ENCODE measurements around the gene HDAC9. TPM values are rescaled to one million over a fixed set of nuclear protein-coding genes. Genes with fewer than 3 reads are reported as not detected.
A peak's percentile ranks its signal among the peaks of the same experiment; 100 is the strongest.
"Not testable (repeated sequence)": the region's sequence is repeated elsewhere in the genome, so short reads cannot be mapped to it uniquely, and the experiment has no call there.

The HDAC9 gene
- total RNA-seq, 4 donors from 2014 or later = 10.3 to 48.4 (median 12.2) TPM

GRCh38 chr7:18974803-18975202, 479.3 kb downstream of the HDAC9 start:
- Histone ChIP-seq H3K27ac (no peak overlapping the region), H3K4me1 (peaks cover 0 to 32% (median 0%) of the 10 kb centered on the region in 4 donors), H3K27me3 (peaks cover 0 to 2% of the 10 kb centered on the region in 2 donors), H3K36me3 (no peaks in the 10 kb centered on the region), H3K9me3 (no peaks in the 10 kb centered on the region), H3K4me3 (no peak overlapping the region)
- DNase-seq (ENCODE audit: low spot score in 2 of 2) = no peak
- TF ChIP-seq CTCF (IDR thresholded peaks at IDR 0.05) (no peak), EP300 (IDR thresholded peaks at IDR 0.05) (no peak), POLR2A (IDR thresholded peaks at IDR 0.05) (no peak)
- 76 to 85% methylated on average over 1 of the region's 1 CpG for WGBS, 2 donors

- H3K4me1 ChIP-seq = peaks cover 0 to 32% (median 0%) of the 10 kb centered on the region in 4 donors
- H3K27me3 ChIP-seq = peaks cover 0 to 2% of the 10 kb centered on the region in 2 donors
- WGBS, 2 donors = 55 to 59% methylated on average over 3 of the region's 3 CpGs
- no peak overlapping the region for H3K4me3 ChIP-seq
- H3K36me3 ChIP-seq = no peaks in the 10 kb centered on the region
- TF ChIP-seq POLR2A (IDR thresholded peaks at IDR 0.05) = no peak
- TF ChIP-seq CTCF (IDR thresholded peaks at IDR 0.05) = no peak
- no peak for TF ChIP-seq EP300 (IDR thresholded peaks at IDR 0.05)
- H3K9me3 ChIP-seq = no peaks in the 10 kb centered on the region
- peak overlapping the region in 1 of 4 donors; percentile 4 for H3K27ac ChIP-seq
- no peak for DNase-seq (ENCODE audit: low spot score in 2 of 2)
These were observed 479.7 kb downstream of the HDAC9 start for GRCh38 chr7:18975276-18975675.

- Histone ChIP-seq H3K27me3 (peaks cover 0 to 2% of the 10 kb centered on the region in 2 donors), H3K27ac (peak overlapping the region in 1 of 4 donors; percentile 4), H3K4me1 (peaks cover 0 to 32% (median 0%) of the 10 kb centered on the region in 4 donors), H3K9me3 (no peaks in the 10 kb centered on the region), H3K4me3 (no peak overlapping the region), H3K36me3 (no peaks in the 10 kb centered on the region)
- WGBS, 2 donors = 83 to 88% methylated on average over 9 of the region's 9 CpGs
- no peak for DNase-seq (ENCODE audit: low spot score in 2 of 2)
- TF ChIP-seq POLR2A (IDR thresholded peaks at IDR 0.05) (no peak), EP300 (IDR thresholded peaks at IDR 0.05) (no peak), CTCF (IDR thresholded peaks at IDR 0.05) (no peak)
These were observed 480.2 kb downstream of the HDAC9 start for GRCh38 chr7:18975689-18976280.

- no peaks in the 10 kb centered on the region for H3K36me3 ChIP-seq
- 49 to 54% methylated on average over 6 of the region's 6 CpGs for WGBS, 2 donors
- no peak for DNase-seq (ENCODE audit: low spot score in 2 of 2)
- TF ChIP-seq EP300 (IDR thresholded peaks at IDR 0.05) = no peak
- TF ChIP-seq POLR2A (IDR thresholded peaks at IDR 0.05) = no peak
- TF ChIP-seq CTCF (IDR thresholded peaks at IDR 0.05) = no peak
- H3K27me3 ChIP-seq = peaks cover 0 to 2% of the 10 kb centered on the region in 2 donors
- H3K4me1 ChIP-seq = peaks cover 0 to 32% (median 0%) of the 10 kb centered on the region in 4 donors
- H3K9me3 ChIP-seq = no peaks in the 10 kb centered on the region
- no peak overlapping the region for H3K4me3 ChIP-seq
- peak overlapping the region in 1 of 4 donors; percentile 74 for H3K27ac ChIP-seq
These were observed 481.3 kb downstream of the HDAC9 start for GRCh38 chr7:18976715-18977471.

GRCh38 chr7:18978108-18978495, 482.6 kb downstream of the HDAC9 start:
- Histone ChIP-seq H3K27ac (peak overlapping the region in 2 of 4 donors; percentile 62 to 74), H3K27me3 (peaks cover 0 to 2% of the 10 kb centered on the region in 2 donors), H3K9me3 (peaks cover 0 to 3% (median 0%) of the 10 kb centered on the region in 4 donors), H3K36me3 (no peaks in the 10 kb centered on the region), H3K4me1 (peaks cover 0 to 32% (median 0%) of the 10 kb centered on the region in 4 donors), H3K4me3 (no peak overlapping the region)
- peak in 1 of 2 donors; percentile 52 for TF ChIP-seq EP300 (IDR thresholded peaks at IDR 0.05)
- TF ChIP-seq CTCF (IDR thresholded peaks at IDR 0.05) = no peak
- no peak for TF ChIP-seq POLR2A (IDR thresholded peaks at IDR 0.05)
- 9 to 15% methylated on average over 2 of the region's 2 CpGs for WGBS, 2 donors
- no peak for DNase-seq (ENCODE audit: low spot score in 2 of 2)

- H3K4me1 ChIP-seq; H3K4me3 ChIP-seq; H3K36me3 ChIP-seq; H3K9me3 ChIP-seq; DNase-seq (ENCODE audit: low spot score in 2 of 2); H3K27me3 ChIP-seq; H3K27ac ChIP-seq: not testable (repeated sequence)
- WGBS, 2 donors = 94 to 96% methylated on average over 20 of the region's 20 CpGs
These were observed 495.2 kb downstream of the HDAC9 start for GRCh38 chr7:18990700-18991099.
